ENCODE results near the gene INTS2.
"Not testable (repeated sequence)": the region's sequence is repeated elsewhere in the genome, so short reads cannot be mapped to it uniquely, and the experiment has no call there.

Gene INTS2

DNA sequence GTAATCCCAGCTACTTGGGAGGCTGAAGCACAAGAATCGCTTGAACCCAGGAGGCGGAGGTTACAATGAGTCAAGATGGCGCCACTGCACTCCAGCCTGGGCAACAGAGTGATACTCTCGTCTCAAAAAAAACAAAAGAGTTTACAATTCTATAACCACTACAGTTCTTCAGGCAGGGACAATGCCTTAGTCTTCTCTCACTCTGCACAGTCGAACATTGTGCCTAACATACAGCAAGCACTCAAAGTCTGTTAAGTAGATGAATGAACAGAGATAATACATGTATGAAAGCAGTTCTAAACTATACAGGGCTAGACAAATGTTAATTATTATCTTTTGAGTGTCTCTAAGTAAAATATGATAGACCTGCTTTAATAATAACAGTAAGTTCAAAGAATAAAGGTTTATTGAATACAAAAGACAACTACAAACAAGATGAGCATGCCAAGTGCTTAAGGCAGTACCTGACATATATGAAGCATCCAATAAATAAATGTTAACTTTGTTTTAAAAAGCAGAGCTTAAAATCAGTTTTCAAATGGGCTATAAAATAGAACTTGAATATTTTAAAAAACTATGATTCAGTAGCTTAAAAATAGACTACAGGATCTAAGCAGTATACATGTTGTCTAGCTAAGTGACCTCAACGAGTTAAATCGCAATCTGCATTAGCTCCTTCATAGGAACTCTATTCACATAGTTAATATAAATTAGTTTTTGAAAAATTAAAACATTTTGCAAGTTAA is 19.3 kb downstream of the INTS2 start:
- H3K4me3 ChIP-seq, result no peak overlapping the region
- TF ChIP-seq, protein P1, sequence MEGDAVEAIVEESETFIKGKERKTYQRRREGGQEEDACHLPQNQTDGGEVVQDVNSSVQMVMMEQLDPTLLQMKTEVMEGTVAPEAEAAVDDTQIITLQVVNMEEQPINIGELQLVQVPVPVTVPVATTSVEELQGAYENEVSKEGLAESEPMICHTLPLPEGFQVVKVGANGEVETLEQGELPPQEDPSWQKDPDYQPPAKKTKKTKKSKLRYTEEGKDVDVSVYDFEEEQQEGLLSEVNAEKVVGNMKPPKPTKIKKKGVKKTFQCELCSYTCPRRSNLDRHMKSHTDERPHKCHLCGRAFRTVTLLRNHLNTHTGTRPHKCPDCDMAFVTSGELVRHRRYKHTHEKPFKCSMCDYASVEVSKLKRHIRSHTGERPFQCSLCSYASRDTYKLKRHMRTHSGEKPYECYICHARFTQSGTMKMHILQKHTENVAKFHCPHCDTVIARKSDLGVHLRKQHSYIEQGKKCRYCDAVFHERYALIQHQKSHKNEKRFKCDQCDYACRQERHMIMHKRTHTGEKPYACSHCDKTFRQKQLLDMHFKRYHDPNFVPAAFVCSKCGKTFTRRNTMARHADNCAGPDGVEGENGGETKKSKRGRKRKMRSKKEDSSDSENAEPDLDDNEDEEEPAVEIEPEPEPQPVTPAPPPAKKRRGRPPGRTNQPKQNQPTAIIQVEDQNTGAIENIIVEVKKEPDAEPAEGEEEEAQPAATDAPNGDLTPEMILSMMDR (IDR thresholded peaks at IDR 0.05), result no peak
- no peak for DNase-seq (ENCODE audit: low spot score)

DNA sequence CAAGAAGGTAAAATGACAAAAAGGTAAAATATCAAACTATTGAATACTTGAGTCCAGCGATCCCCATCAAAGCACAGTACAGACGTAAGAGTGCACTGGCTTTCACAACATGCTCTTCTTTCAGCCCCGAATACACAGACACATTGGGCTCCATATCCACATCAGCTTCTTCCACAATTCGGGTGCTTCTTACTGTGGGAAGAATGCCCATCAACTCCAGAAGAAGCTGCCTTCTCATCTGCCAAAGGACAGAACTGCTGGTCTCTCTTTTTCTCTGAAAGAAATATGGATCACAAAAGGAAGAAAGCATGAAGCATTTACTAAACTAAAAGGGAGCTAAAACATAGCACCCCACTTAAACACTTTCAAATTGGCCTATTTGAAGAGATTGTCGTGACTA is 20.4 kb downstream of the INTS2 start:
- no peak overlapping the region for H3K27ac ChIP-seq
- no peak for DNase-seq (ENCODE audit: low spot score)
- no peak overlapping the region for H3K4me3 ChIP-seq
- TF ChIP-seq, protein P1 (IDR thresholded peaks at IDR 0.05), result no peak

More for the DNA sequence above, 19.3 kb downstream of the INTS2 start:
- no peak overlapping the region for H3K27ac ChIP-seq

DNA sequence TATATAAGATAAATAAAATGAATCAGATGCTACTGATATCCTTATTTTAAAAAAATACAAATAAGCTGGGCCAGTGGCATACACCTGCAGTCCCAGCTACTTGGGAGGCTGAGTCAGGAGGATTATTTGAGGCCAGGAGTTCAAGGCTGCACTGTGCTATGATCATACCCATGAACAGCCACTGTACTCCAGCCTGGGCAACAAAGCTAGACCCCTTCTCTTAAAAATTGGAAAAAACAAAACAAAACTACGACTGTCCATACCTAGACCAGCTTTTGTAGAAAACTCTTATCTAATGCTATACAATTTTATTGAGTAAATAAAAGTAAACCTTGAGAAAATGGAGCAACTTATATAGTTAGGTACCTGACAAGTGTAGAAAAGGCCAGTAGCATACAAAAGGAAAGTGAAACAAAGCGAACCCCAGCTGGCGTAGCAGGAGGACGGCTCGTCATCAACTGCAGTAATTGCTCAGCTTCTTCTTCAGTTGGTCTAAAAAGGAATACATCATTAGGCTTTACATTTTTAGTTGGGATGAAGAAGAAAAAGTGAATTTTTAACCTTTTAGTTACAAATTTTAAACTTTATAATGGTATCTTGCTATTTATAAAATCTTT is 23.6 kb downstream of the INTS2 start:
- no peak for DNase-seq (ENCODE audit: low spot score)
- Histone ChIP-seq H3K4me3 (no peak overlapping the region), H3K27ac (no peak overlapping the region)
- TF ChIP-seq, protein P1 (IDR thresholded peaks at IDR 0.05), result no peak

DNA sequence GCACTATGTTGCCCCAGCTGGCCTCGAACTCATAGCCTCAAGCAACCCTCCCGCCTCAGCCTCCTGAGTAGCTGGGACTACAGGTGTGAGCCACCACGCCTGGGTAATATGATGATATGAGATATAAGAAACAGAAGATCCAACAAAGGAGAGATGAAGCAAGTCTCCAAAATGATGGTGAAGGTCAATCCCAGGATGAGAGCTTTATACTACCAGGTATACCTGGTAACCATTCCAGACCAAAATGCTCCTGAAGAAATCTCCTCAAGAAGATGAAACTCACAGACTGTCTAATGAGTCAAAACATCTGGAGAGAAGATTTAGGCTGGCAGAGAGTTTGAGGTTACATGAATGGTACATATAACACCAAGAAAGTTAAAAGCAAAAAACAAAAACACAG is 24.5 kb downstream of the INTS2 start:
- Histone ChIP-seq H3K4me3 (no peak overlapping the region), H3K27ac (no peak overlapping the region)
- DNase-seq (ENCODE audit: low spot score), result no peak
- TF ChIP-seq, protein P1 (IDR thresholded peaks at IDR 0.05), result no peak

DNA sequence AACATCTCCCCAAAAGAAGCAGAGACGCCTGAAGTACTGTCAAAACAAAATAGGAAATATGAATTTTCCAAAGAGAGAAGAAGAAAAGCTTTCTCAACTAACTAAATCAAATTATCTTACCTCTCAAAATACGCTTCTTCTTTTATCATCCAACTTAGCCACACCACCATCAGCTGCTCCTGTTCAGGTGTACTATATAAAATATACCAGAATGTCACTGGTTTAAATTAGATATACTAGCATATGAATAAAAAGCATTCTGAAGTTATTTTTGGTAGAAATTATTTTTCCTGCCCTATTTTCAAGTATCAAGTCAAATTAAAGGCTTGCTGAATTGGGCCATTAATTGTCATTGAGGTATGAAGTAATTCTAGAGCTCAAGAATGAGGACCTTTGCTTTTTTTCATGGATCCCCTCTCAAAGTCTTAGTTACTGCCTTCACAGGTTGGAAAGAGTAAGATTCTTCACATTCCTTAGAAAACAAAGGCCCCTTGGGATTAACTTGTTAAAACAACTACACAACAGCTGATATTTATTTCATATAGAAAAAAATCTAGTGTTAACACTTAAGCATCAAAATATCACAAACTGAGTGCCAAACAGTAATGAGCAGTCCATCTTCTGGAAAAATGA is 30.1 kb downstream of the INTS2 start:
- Histone ChIP-seq H3K27ac (no peak overlapping the region), H3K4me3 (no peak overlapping the region)
- no peak for DNase-seq (ENCODE audit: low spot score)
- TF ChIP-seq, protein P1 (IDR thresholded peaks at IDR 0.05), result no peak

DNA sequence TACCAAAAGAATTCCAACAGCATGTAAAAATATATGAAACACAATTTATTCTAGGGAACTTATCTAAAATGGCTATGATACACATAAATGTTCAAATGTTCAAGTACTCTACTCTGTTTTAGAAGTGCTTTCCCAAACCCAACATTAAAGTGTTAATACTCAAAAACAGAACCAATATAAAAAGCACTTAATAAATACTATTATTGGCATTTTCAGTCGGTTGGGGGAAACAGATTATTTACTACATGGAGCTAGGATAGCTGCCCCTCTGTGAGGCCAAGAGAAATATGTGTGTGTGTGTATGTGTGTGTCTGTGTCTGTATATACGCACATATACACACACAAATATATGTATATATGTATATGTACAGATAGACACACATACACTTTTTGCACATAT is 32.4 kb downstream of the INTS2 start:
- Histone ChIP-seq H3K4me3 (no peak overlapping the region), H3K27ac (no peak overlapping the region)
- TF ChIP-seq, protein P1 (IDR thresholded peaks at IDR 0.05), result no peak
- DNase-seq (ENCODE audit: low spot score), result no peak

DNA sequence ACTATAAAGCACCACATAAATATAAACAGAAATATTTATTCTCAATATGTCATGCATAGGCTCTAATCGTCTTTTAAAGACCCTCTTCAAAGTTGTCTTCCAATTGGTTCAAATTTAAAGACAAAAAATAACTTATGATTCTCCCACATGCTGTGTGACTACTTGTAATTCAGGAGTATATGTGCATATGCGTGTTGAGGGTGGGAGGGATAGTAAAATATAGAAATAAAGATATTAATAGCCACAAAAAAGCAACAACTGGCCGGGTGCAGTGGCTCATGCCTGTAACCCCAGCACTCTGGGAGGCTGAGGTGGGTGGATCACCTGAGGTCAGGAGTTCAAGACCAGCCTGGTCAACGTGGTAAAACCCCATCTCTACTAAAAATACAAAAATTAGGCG is 33.5 kb downstream of the INTS2 start:
- H3K4me3 ChIP-seq; DNase-seq (ENCODE audit: low spot score); H3K27ac ChIP-seq: not testable (repeated sequence)

DNA sequence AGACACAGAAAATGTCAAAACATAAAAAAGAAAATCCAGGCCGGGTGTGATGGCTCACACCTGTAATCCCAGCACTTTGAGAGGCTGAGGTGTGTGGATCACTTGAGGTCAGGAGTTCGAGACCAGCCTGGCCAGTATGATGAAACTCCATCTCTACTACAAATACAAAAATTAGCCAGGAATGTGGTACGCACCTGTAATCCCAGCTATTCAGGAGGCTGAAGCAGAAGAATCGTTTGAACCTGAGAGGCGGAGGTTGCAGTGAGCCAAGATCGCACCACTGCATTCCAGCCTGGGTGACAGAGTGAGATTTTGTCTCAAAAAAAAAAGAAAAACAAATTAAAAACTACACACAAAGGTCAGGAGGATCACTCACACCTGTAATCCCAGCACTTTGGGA is 40.0 kb downstream of the INTS2 start:
- H3K4me3 ChIP-seq; H3K27ac ChIP-seq; DNase-seq (ENCODE audit: low spot score): not testable (repeated sequence)

DNA sequence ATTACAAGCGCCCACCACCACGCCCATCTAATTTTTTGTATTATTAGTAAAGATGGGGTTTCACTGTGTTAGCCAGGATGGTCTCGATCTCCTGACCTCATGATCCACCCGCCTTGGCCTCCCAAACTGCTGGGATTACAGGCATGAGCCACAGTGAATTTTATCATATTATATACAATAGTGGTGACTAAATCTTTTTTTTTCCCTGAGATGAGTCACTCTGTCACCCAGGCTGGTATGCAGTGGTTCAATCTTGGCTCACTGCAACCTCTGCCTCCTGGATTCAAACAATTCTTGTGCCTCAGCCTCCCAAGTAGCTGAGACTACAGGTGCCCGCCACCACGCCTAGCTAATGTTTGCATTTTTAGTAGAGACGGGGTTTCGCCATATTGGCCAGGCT is 41.9 kb downstream of the INTS2 start:
- not testable (repeated sequence) for DNase-seq (ENCODE audit: low spot score); H3K27ac ChIP-seq; H3K4me3 ChIP-seq
